SK-N-SH (cell line): ENCODE data around the gene CNTNAP1.

Source experiments
- CTCF ChIP-seq: fragments of 200-600 bp; sonication (generic); IDR thresholded peaks from 2 replicates; pipeline ENCODE4 v1.6.1; 2017; ENCODE audit warnings: antibody characterized with exemption, mild to moderate bottlenecking, moderate library complexity
- EP300 ChIP-seq, 2 experiments: IDR thresholded peaks; 2 replicates each; pipeline versions ENCODE4 v1.4.0 to v1.6.1; 2012; ENCODE audit warnings: borderline replicate concordance in 1 of 2, low read depth in 1 of 2, low read length in 1 of 2
- GABPA ChIP-seq: IDR thresholded peaks from 2 replicates; pipeline ENCODE4 v1.4.0; 2012; ENCODE audit warnings: low read depth, mild to moderate bottlenecking
- GATA2 ChIP-seq: sonication (generic); formaldehyde crosslinking; IDR thresholded peaks from 2 replicates; pipeline ENCODE4 v1.5.0; 2020; ENCODE audit warnings: mild to moderate bottlenecking, missing genetic modification reagents
- MAX ChIP-seq: IDR thresholded peaks from 2 replicates; pipeline ENCODE4 v1.4.0; 2012; ENCODE audit warnings: low read depth
- MEF2A ChIP-seq: IDR thresholded peaks from 2 replicates; pipeline ENCODE4 v1.4.0; 2012; ENCODE audit warnings: low read depth, borderline replicate concordance
- NFIC ChIP-seq: IDR thresholded peaks from 2 replicates; pipeline ENCODE4 v1.4.0; 2012; ENCODE audit warnings: borderline replicate concordance
- RAD21 ChIP-seq: IDR thresholded peaks from 2 replicates; pipeline ENCODE4 v1.6.1; 2012; ENCODE audit warnings: mild to moderate bottlenecking, low read length
- RFX5 ChIP-seq: IDR thresholded peaks from 2 replicates; pipeline ENCODE4 v1.6.1; 2012; ENCODE audit warnings: mild to moderate bottlenecking, improper control_type of control experiment, low read length
- RXRA ChIP-seq: IDR thresholded peaks from 2 replicates; pipeline ENCODE4 v1.4.0; 2012; ENCODE audit warnings: low read depth, mild to moderate bottlenecking, borderline replicate concordance
- SIN3A ChIP-seq: IDR thresholded peaks from 2 replicates; pipeline ENCODE4 v1.6.1; 2012; ENCODE audit warnings: low read depth, mild to moderate bottlenecking, low read length, moderate library complexity, borderline replicate concordance
- TAF1 ChIP-seq: IDR thresholded peaks from 2 replicates; pipeline ENCODE4 v1.6.1; 2012; ENCODE audit warnings: low read depth, mild to moderate bottlenecking, low read length, moderate library complexity, borderline replicate concordance
- YY1 ChIP-seq: IDR thresholded peaks from 2 replicates; pipeline ENCODE4 v1.4.0; 2012; ENCODE audit warnings: low read depth, mild to moderate bottlenecking
- TF ChIP-seq, protein P1 (sequence below): fragments of 150-350 bp; IDR thresholded peaks from 2 replicates; pipeline ENCODE4 v1.6.1; 2017; ENCODE audit warnings: antibody characterized with exemption, low read length, low read depth, borderline replicate concordance

DNA sequence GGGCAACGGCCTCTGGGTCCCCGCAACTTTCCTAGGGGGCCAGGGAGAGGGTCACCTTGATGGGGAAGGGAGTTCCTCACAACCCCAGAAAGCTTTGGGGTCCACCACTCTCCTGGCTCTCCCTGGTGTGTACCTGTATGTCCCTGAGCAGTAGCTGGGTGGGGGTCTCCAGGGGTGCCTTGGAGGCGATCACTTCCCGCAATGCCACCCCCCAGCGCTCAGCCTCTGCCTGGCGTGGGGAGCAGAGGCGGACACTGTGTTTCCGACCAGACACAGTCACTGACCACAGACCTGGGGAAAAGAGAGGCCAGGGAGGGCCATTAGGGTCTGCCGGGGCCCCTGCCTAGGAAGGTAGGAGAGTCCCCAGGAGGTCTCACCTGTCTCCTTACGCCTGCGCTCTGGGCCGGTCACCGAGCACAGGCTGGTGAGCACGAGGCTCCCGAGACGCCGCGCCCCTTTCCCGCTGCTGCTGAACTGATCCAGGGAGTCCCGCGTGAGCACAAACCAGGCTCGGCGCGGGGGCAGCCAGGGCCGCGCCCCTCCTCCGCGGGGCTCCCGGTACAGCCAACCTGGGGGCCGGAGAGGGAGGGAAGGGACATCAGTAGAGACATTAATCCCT lies 9.0 kb upstream of the CNTNAP1 start:
- TF ChIP-seq EP300 (IDR thresholded peaks at IDR 0.05; ENCODE audit: borderline replicate concordance in 1 of 2, low read depth in 1 of 2, low read length in 1 of 2) (no peak), GATA2 (no peak), CTCF (no peak), RAD21 (no peak), RXRA (no peak), NFIC (no peak), MAX (no peak), GABPA (no peak), MEF2A (no peak), RFX5 (no peak), SIN3A (no peak), YY1 (no peak), TAF1 (no peak)
- TF ChIP-seq, protein P1, sequence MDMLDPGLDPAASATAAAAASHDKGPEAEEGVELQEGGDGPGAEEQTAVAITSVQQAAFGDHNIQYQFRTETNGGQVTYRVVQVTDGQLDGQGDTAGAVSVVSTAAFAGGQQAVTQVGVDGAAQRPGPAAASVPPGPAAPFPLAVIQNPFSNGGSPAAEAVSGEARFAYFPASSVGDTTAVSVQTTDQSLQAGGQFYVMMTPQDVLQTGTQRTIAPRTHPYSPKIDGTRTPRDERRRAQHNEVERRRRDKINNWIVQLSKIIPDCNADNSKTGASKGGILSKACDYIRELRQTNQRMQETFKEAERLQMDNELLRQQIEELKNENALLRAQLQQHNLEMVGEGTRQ = no peak
